ENCODE results near the gene DMPK. TPM values are rescaled to one million over a fixed set of nuclear protein-coding genes. Genes with fewer than 3 reads are reported as not detected.

Gene DMPK
- total and polyA plus RNA-seq, 9 of the 15 experiments (the other 6 are each of a cell fraction or from before 2014, with no cell fraction given), result 0.24 to 31.3 (median 7.3) TPM

DNA sequence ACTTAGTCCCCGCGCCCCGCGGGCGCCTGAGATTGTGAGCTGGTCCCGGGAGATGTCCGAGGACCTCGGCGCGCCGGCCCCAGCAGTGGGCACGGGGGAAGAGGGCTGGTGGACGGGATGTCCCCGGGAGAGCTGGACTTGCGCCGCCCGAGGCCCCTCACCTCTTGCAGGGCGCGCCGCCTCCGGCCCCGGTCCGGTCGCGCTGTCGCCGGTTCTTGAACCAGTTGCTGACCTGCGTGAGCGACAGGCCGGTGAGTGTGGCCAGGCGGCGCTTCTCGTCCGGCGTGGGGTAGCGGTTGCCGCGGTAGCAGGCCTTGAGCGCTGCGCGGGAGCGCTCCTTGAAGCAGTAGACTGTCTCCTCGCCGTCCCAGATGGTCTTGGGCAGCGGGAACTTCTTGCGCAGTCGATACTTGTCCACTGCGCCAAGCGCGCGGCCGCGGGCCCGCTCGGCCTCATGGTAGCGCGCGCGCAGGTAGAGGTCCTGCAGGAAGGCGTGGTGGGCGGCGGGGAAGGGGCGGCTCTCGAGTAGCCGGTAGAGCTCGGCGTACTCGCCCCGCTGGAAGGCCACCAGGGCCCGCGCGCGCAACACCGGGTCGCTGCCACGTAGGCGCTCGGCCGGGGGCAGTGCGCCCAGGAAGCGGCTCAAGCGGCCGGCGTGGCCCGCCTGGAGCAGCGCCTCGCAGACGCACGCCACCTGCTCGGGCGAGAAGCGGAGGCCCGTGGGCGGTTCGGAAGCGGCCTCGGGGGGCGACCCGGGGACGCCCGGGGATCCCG lies 14.2 kb downstream of the DMPK start (continued):
- peak; percentile 48; the same call in 1 of the 2 replicates for TF ChIP-seq ZNF263 (CRISPR knock-in tag; IDR thresholded peaks at IDR 0.05; ENCODE audit: borderline replicate concordance)
- TF ChIP-seq, protein P1, sequence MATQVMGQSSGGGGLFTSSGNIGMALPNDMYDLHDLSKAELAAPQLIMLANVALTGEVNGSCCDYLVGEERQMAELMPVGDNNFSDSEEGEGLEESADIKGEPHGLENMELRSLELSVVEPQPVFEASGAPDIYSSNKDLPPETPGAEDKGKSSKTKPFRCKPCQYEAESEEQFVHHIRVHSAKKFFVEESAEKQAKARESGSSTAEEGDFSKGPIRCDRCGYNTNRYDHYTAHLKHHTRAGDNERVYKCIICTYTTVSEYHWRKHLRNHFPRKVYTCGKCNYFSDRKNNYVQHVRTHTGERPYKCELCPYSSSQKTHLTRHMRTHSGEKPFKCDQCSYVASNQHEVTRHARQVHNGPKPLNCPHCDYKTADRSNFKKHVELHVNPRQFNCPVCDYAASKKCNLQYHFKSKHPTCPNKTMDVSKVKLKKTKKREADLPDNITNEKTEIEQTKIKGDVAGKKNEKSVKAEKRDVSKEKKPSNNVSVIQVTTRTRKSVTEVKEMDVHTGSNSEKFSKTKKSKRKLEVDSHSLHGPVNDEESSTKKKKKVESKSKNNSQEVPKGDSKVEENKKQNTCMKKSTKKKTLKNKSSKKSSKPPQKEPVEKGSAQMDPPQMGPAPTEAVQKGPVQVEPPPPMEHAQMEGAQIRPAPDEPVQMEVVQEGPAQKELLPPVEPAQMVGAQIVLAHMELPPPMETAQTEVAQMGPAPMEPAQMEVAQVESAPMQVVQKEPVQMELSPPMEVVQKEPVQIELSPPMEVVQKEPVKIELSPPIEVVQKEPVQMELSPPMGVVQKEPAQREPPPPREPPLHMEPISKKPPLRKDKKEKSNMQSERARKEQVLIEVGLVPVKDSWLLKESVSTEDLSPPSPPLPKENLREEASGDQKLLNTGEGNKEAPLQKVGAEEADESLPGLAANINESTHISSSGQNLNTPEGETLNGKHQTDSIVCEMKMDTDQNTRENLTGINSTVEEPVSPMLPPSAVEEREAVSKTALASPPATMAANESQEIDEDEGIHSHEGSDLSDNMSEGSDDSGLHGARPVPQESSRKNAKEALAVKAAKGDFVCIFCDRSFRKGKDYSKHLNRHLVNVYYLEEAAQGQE (IDR thresholded peaks at IDR 0.05; ENCODE audit: borderline replicate concordance), result no peak
- TF ChIP-seq, protein P1 (CRISPR knock-in tag; IDR thresholded peaks at IDR 0.05; ENCODE audit: low read depth), result 0 out of 2 replicates have a peak, but pooled peaks have one; percentile 67
- peak; percentile 28 for TF ChIP-seq POLR2B (IDR thresholded peaks at IDR 0.05; ENCODE audit: low read depth, partially characterized antibody)
- TF ChIP-seq GABPB1 (CRISPR knock-in tag; IDR thresholded peaks at IDR 0.05), result 0 out of 2 replicates have a peak, but pooled peaks have one; percentile 20
- TF ChIP-seq, protein P2, sequence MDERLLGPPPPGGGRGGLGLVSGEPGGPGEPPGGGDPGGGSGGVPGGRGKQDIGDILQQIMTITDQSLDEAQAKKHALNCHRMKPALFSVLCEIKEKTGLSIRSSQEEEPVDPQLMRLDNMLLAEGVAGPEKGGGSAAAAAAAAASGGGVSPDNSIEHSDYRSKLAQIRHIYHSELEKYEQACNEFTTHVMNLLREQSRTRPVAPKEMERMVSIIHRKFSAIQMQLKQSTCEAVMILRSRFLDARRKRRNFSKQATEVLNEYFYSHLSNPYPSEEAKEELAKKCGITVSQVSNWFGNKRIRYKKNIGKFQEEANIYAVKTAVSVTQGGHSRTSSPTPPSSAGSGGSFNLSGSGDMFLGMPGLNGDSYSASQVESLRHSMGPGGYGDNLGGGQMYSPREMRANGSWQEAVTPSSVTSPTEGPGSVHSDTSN (CRISPR knock-in tag; IDR thresholded peaks at IDR 0.05; ENCODE audit: low read depth), result peak; percentile 21; the same call in 1 of the 2 replicates
- TF ChIP-seq, protein P2 (tag; conservative IDR thresholded peaks at IDR 0.05; ENCODE audit: low read depth), result no peak
- TF ChIP-seq, protein P3, sequence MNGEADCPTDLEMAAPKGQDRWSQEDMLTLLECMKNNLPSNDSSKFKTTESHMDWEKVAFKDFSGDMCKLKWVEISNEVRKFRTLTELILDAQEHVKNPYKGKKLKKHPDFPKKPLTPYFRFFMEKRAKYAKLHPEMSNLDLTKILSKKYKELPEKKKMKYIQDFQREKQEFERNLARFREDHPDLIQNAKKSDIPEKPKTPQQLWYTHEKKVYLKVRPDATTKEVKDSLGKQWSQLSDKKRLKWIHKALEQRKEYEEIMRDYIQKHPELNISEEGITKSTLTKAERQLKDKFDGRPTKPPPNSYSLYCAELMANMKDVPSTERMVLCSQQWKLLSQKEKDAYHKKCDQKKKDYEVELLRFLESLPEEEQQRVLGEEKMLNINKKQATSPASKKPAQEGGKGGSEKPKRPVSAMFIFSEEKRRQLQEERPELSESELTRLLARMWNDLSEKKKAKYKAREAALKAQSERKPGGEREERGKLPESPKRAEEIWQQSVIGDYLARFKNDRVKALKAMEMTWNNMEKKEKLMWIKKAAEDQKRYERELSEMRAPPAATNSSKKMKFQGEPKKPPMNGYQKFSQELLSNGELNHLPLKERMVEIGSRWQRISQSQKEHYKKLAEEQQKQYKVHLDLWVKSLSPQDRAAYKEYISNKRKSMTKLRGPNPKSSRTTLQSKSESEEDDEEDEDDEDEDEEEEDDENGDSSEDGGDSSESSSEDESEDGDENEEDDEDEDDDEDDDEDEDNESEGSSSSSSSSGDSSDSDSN (IDR thresholded peaks at IDR 0.05; ENCODE audit: borderline replicate concordance in 1 of 2, low read depth in 2 of 2, low read length in 2 of 2), result peak; percentile 60 to 61; a peak in 1 of 4 replicates
- TF ChIP-seq NCOA2 (IDR thresholded peaks at IDR 0.05; ENCODE audit: partially characterized antibody in 2 of 2), result no peak
- TF ChIP-seq ZNF717 (CRISPR knock-in tag; IDR thresholded peaks at IDR 0.05), result no peak
- TF ChIP-seq, protein P4, sequence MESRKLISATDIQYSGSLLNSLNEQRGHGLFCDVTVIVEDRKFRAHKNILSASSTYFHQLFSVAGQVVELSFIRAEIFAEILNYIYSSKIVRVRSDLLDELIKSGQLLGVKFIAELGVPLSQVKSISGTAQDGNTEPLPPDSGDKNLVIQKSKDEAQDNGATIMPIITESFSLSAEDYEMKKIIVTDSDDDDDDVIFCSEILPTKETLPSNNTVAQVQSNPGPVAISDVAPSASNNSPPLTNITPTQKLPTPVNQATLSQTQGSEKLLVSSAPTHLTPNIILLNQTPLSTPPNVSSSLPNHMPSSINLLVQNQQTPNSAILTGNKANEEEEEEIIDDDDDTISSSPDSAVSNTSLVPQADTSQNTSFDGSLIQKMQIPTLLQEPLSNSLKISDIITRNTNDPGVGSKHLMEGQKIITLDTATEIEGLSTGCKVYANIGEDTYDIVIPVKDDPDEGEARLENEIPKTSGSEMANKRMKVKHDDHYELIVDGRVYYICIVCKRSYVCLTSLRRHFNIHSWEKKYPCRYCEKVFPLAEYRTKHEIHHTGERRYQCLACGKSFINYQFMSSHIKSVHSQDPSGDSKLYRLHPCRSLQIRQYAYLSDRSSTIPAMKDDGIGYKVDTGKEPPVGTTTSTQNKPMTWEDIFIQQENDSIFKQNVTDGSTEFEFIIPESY (CRISPR knock-in tag; IDR thresholded peaks at IDR 0.05), result no peak

Data from K562 (cell line).